ENCODE data around the gene LMAN2.
"Not testable (repeated sequence)": the region's sequence is repeated elsewhere in the genome, so short reads cannot be mapped to it uniquely, and the experiment has no call there.

LMAN2 gene

DNA sequence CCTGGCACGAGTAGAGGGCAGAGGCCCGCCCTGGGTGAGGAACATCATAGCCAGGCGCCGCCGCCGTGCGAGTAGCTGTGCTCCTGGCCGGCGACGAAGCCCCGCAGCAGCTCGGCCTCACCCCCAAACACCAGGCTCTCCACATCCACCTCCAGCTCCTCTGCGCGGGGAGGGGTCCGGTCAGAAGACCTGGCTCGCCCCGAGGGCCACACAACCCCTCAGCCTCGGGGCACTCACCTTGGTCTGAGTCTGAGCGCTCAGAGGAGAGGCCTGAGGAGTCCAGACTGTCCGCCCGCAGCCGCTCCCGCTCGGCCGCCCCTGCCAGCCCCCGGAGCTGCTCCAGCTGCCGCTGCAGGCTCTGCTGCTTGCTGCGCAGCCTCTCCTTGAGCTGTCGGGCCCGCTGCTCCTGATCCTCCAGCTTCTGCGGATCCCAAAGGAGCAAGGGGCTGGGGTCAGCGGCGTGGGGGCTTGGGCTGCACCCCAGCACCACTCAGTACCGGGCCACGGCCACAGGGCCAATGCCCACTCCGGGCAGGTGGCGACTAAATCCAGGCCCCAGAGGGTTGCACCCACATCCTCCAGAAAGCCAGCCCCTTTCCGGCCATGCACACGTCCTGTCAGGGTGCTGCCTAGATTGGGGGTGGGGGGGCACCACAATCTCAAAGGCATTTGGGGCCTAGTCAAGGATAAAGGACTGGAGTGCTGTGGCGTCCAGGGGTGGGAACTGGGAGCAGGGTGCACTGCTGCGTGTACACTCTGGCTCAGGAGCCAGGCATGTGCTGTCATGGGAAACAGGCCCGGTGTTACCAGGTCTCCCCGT, 43.7 kb downstream of the LMAN2 start:
- FAIRE-seq (no peak), DNase-seq (ENCODE audit: insufficient read length, low spot score) (no peak)
- TF ChIP-seq, protein P1, sequence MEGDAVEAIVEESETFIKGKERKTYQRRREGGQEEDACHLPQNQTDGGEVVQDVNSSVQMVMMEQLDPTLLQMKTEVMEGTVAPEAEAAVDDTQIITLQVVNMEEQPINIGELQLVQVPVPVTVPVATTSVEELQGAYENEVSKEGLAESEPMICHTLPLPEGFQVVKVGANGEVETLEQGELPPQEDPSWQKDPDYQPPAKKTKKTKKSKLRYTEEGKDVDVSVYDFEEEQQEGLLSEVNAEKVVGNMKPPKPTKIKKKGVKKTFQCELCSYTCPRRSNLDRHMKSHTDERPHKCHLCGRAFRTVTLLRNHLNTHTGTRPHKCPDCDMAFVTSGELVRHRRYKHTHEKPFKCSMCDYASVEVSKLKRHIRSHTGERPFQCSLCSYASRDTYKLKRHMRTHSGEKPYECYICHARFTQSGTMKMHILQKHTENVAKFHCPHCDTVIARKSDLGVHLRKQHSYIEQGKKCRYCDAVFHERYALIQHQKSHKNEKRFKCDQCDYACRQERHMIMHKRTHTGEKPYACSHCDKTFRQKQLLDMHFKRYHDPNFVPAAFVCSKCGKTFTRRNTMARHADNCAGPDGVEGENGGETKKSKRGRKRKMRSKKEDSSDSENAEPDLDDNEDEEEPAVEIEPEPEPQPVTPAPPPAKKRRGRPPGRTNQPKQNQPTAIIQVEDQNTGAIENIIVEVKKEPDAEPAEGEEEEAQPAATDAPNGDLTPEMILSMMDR (IDR thresholded peaks at IDR 0.05; ENCODE audit: insufficient read depth, missing control alignments), result no peak

DNA sequence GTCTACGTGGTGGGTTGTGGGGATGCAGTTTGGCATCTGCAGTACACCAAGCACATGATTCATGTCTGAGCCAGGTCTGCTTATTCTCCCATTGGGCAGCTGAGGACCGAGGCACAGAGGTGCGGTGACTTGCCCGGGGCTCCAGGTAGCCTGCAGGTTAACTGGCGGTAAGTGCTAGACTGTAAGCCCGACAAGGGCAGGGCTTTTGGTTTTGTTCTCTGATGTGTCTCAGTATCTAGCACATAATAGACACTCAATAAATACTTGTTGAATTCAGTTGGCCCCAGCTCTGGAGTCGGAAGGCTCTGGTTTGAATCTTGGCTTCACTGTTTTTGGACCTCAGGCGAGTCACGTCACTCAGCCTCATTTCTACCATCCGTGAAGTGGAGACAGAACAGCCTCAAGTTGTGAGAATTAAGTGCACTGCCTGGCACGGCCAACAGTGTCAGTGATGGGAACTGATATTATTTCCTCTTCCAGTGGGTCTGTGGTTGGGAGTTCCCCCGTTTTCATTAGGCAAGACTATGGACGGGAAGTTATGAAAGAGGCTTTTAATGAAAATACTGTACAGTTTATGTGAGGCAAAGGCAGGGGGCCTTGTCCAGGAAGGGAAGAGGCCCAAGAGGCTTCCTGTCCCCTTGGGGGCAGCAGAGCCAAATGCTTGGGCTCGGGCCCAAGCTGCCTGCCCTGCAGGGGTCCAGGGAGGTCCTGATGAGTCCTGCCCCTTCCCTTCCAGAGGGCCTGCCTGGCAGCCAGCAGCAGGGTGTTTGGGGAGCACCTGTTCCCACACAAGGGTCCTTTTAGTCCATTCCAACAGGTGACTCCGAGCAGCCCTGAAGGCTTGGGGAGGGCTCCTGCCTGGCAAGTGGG, 44.6 kb downstream of the LMAN2 start:
- TF ChIP-seq, protein P1 (IDR thresholded peaks at IDR 0.05; ENCODE audit: insufficient read depth, missing control alignments), result no peak
- DNase-seq (ENCODE audit: insufficient read length, low spot score), result no peak
- no peak for FAIRE-seq

DNA sequence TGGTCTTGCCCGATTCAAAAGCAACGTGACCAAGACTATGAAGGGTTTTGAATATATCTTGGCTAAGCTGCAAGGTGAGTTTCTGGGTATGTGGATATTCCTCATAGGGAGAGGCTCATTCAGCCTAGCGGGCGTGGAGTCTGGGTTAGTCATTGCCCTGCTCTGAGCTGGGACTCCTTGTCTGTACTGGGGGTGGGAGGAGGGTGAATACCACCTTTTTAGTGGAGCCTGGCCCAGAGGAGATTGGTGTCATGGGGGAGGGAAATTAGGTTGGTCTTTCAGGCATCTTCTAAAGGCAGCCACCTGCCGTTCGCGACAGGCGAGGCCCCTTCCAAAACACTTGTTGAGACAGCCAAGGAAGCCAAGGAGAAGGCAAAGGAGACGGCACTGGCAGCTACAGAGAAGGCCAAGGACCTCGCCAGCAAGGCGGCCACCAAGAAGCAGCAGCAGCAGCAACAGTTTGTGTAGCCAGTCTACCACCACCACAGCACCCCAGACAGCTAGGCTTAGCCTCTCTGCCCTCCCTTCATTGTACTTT, 45.3 kb downstream of the LMAN2 start:
- FAIRE-seq; DNase-seq (ENCODE audit: insufficient read length, low spot score): not testable (repeated sequence)

DNA sequence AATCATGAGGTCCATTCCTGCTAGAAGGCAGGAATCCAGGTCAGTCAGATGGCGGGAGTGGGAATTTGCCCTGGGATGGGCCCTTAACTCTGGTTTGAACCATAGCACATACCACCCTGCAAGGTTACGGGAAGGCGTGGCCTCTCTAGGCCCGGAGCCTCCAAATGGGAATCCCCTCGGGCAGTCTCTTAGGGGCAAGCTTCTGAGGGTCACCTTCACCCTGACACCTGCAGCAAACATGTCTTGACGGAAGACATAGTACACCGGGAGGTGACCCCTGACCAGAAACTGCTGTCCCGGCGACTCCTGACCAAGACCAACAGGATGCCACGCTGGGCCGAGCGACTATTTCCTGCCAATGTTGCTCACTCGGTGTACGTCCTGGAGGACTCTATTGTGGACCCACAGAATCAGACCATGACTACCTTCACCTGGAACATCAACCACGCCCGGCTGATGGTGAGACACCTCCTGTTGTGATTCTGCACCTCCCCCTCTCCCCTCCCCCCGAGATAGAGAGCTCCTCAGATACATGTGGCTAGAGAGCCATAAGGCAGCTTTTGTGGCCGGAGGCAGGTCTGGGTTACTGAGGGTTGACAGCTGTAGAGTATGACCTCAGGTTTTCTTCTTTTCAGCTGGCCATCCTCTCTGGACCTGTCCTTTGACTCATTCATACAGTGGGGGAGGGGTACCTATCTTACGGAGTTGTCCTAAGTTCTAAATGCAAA, 46.9 kb downstream of the LMAN2 start:
- TF ChIP-seq, protein P1 (IDR thresholded peaks at IDR 0.05; ENCODE audit: insufficient read depth, missing control alignments), result no peak
- FAIRE-seq (no peak), DNase-seq (ENCODE audit: insufficient read length, low spot score) (no peak)

DNA sequence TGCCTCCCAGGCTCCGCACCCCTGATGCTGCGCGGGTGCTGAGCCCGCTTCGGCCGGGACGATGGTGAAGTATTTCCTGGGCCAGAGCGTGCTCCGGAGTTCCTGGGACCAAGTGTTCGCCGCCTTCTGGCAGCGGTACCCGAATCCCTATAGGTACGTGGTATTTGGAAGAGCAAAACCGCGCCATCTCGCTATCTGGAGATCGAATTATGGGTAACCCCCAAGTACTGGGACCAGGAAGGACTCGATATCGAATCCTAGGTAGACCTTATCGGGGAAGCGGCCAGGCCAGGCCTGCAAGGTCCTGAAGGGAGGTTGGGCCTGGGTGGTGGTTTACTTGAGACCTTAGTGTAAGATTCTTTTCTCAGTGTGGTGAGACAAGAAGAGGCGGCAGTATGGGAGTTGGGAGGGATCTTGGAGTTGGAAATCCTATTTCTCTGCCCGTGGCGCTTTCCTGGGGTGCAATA, 47.5 kb downstream of the LMAN2 start:
- DNase-seq (ENCODE audit: insufficient read length, low spot score), result no peak
- FAIRE-seq, result no peak
- TF ChIP-seq, protein P1 (IDR thresholded peaks at IDR 0.05; ENCODE audit: insufficient read depth, missing control alignments), result no peak

DNA sequence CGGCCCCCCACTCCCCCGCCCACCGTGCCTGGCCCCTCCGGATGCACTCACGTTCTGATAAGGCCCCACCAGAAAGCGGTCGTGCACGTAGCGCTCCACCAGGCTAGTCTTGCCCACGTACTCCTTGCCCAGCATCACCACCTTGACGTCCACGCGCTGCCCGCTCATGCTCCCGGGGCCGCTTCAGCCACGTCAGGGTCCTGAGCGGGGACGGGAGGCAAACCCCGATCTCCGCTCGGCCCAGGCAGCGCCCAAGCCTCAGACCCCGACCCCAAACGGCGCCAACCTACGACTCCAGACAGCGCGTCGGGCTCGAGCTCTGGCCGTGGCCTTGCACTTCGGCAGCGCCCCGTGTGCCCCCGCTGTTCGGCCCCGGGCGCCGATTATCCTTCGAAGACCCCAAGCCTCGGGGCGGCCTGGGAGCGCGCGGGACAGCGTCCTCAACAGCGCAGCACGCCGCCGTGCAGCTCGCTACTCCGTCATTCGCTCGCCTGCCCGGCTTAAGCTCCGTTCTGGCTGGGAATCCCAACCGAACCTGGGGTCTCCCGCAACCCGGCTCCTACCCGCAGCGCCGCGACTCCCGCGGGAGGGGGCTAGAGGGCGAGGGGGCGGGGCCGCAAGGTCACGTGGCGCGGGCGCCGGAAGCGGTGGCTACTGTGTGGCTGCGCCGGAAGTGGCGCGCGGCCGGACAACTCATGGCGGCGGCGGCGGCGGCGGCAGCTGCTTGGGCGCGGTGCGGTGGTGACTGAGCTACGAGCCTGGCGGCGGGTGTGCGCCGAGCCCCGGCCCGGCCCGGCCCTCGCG, 48.1 kb downstream of the LMAN2 start, which contains the start of the genes PRELID1 and RAB24:
PRELID1 (plus strand) TSS at position 679 of the 804 bp plus-strand sequence. CDS start 187 bp downstream, outside the sequence.
RAB24 (minus strand) TSS at position 599 of the 804 bp plus-strand sequence; CDS start at position 168, 431 bp downstream.
- DNase-seq (ENCODE audit: insufficient read length, low spot score) (peak; percentile 93), FAIRE-seq (no peak)
- TF ChIP-seq, protein P1 (IDR thresholded peaks at IDR 0.05; ENCODE audit: insufficient read depth, missing control alignments), result no peak

Data from D721Med (cell line).